AG09309 (cell line): Measurements from ENCODE around the gene ARHGEF39.

Experiments
- DNase-seq: peaks from one replicate; pipeline ENCODE4 v3.0.0-alpha.2; 2010; ENCODE audit warnings: low read depth
- H3K4me3 ChIP-seq: 2 replicates; pipeline ENCODE4 v1.5.1; 2011; ENCODE audit warnings: mild to moderate bottlenecking, low read depth, low read length, moderate library complexity; ENCODE audit not compliant: control insufficient read depth
- TF ChIP-seq, protein P1 (sequence below): IDR thresholded peaks from 2 replicates; pipeline ENCODE4 v1.5.1; 2011; ENCODE audit warnings: mild to moderate bottlenecking, low read depth, low read length, inconsistent platforms; ENCODE audit not compliant: insufficient read depth, control insufficient read depth; ENCODE audit errors: missing control alignments

The ARHGEF39 gene

GRCh38 chr9:35710818-35711500 is 46.0 kb upstream of the ARHGEF39 start:
- H3K4me3 ChIP-seq: no peak overlapping the region
- DNase-seq: no peak
- TF ChIP-seq, protein P1, sequence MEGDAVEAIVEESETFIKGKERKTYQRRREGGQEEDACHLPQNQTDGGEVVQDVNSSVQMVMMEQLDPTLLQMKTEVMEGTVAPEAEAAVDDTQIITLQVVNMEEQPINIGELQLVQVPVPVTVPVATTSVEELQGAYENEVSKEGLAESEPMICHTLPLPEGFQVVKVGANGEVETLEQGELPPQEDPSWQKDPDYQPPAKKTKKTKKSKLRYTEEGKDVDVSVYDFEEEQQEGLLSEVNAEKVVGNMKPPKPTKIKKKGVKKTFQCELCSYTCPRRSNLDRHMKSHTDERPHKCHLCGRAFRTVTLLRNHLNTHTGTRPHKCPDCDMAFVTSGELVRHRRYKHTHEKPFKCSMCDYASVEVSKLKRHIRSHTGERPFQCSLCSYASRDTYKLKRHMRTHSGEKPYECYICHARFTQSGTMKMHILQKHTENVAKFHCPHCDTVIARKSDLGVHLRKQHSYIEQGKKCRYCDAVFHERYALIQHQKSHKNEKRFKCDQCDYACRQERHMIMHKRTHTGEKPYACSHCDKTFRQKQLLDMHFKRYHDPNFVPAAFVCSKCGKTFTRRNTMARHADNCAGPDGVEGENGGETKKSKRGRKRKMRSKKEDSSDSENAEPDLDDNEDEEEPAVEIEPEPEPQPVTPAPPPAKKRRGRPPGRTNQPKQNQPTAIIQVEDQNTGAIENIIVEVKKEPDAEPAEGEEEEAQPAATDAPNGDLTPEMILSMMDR: no peak

DNA sequence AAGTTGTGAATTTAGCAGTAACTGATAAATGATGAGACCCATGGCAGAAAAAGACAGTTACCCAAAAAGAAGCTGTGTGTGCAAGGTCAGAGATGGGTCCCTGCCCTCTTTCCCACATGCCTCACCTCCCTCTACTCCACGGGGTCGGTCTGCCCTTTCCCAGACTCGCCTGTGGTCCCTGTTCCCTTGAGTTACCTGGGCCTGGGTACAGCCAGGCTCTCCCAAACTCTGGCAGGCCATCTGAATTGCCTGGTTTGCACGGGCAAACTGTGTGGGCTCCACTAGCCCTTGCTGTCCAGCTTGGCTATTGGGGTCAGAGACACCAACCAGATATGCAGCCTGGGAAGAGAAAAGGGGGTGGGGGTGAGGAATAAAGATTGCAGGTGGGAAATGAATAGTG is 43.2 kb upstream of the ARHGEF39 start:
- TF ChIP-seq, protein P1: no peak
- no peak for DNase-seq
- no peak overlapping the region for H3K4me3 ChIP-seq

GRCh38 chr9:35706951-35707350 is 42.0 kb upstream of the ARHGEF39 start:
- no peak for DNase-seq
- H3K4me3 ChIP-seq: no peak overlapping the region
- TF ChIP-seq, protein P1: no peak

DNA sequence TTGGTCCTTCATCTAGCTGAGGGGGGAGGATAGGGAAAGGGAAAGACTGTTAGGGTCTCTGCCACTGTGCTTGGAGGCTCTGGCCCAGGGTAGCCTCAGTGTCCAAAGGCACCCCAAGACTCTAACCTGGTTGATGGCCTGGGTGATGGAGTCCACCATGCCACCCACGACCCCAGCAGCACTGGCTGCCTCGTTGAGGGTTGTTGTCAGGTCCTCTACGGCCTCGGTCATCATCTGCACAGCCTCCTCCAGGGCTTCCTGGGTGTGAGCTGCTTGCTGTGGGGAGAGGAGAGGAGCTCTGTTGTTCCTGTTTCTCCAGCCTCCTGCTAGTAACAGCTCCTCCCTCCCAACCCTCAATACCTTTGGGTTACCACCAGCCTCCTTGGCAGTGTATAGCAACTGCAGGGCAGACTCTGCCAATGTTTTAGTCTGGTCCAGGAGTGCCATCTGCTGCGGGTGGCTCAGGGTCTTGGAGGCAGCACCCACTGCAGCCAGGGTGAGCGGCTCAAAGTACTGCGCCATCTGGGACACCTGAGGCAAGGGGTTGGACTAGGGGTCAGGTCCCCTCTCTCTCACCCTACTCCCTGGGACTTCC is 40.9 kb upstream of the ARHGEF39 start:
- H3K4me3 ChIP-seq: no peak overlapping the region
- TF ChIP-seq, protein P1: no peak
- DNase-seq: no peak

GRCh38 chr9:35705372-35705771 is 40.4 kb upstream of the ARHGEF39 start:
- H3K4me3 ChIP-seq: no peak overlapping the region
- TF ChIP-seq, protein P1: no peak
- DNase-seq: no peak

GRCh38 chr9:35703906-35704672 is 39.1 kb upstream of the ARHGEF39 start:
- H3K4me3 ChIP-seq: no peak overlapping the region
- no peak for DNase-seq
- TF ChIP-seq, protein P1: no peak
